Measurements from ENCODE around the gene ZNF143. TPM values are rescaled to one million over a fixed set of nuclear protein-coding genes. Genes with fewer than 3 reads are reported as not detected.

ZNF143 gene
- total RNA-seq, 2 donors from 2014 or later: 34.6 to 44.4 TPM

GRCh38 chr11:9570313-9571025, 109.7 kb downstream of the ZNF143 start:
- no peaks in the 10 kb centered on the region for H3K9me3 ChIP-seq (ENCODE audit: control insufficient read depth, low read length)
- no peak for DNase-seq
- no peak overlapping the region for H3K4me3 ChIP-seq (ENCODE audit: low read length)
- H3K27me3 ChIP-seq (ENCODE audit: control insufficient read depth, insufficient read depth, low read length, poor library complexity, severe bottlenecking): no peaks in the 10 kb centered on the region
- no peak overlapping the region for H3K4me3 Mint-ChIP-seq
- H3K4me1 Mint-ChIP-seq: peaks cover 49% of the 10 kb centered on the region
- H3K9me3 Mint-ChIP-seq: no peaks in the 10 kb centered on the region
- 87 to 93% methylated on average over 3 to 9 of the region's 9 CpGs for WGBS, 2 experiments (ENCODE audit: insufficient coverage in 1 of 2, insufficient read length in 1 of 2)
- no peak overlapping the region for H3K27ac Mint-ChIP-seq
- TF ChIP-seq CTCF (conservative IDR thresholded peaks at IDR 0.05): no peak
- no peak overlapping the region for H3K27ac ChIP-seq (ENCODE audit: low read depth, low read length)
- no peaks in the 10 kb centered on the region for H3K36me3 ChIP-seq (ENCODE audit: control insufficient read depth, insufficient read depth, low read length)
- H3K27me3 Mint-ChIP-seq (ENCODE audit: insufficient read depth): peaks cover 3% of the 10 kb centered on the region
- peaks cover 3% of the 10 kb centered on the region for H3K36me3 Mint-ChIP-seq (ENCODE audit: low read depth)
- H3K4me1 ChIP-seq (ENCODE audit: control insufficient read depth, insufficient read depth, low read length): peaks cover 11% of the 10 kb centered on the region
- H3K9ac ChIP-seq (ENCODE audit: extremely low read depth, low read length, poor library complexity, severe bottlenecking): no peak overlapping the region

- 92 to 95% methylated on average over 7 to 8 of the region's 8 CpGs for WGBS, 2 experiments (ENCODE audit: insufficient coverage in 1 of 2, insufficient read length in 1 of 2)
- peaks cover 47% of the 10 kb centered on the region for H3K4me1 Mint-ChIP-seq
- peaks cover 10% of the 10 kb centered on the region for H3K4me1 ChIP-seq (ENCODE audit: control insufficient read depth, insufficient read depth, low read length)
- TF ChIP-seq CTCF (conservative IDR thresholded peaks at IDR 0.05): no peak
- H3K27ac ChIP-seq (ENCODE audit: low read depth, low read length): no peak overlapping the region
- H3K27me3 ChIP-seq (ENCODE audit: control insufficient read depth, insufficient read depth, low read length, poor library complexity, severe bottlenecking): no peaks in the 10 kb centered on the region
- H3K36me3 ChIP-seq (ENCODE audit: control insufficient read depth, insufficient read depth, low read length): peaks cover 5% of the 10 kb centered on the region
- no peak overlapping the region for H3K4me3 Mint-ChIP-seq
- no peak for DNase-seq
- H3K9ac ChIP-seq (ENCODE audit: extremely low read depth, low read length, poor library complexity, severe bottlenecking): no peak overlapping the region
- H3K9me3 ChIP-seq (ENCODE audit: control insufficient read depth, low read length): no peaks in the 10 kb centered on the region
- H3K27ac Mint-ChIP-seq: no peak overlapping the region
- no peak overlapping the region for H3K4me3 ChIP-seq (ENCODE audit: low read length)
- peaks cover 3% of the 10 kb centered on the region for H3K27me3 Mint-ChIP-seq (ENCODE audit: insufficient read depth)
- H3K36me3 Mint-ChIP-seq (ENCODE audit: low read depth): peaks cover 8% of the 10 kb centered on the region
- no peaks in the 10 kb centered on the region for H3K9me3 Mint-ChIP-seq
Observed at GRCh38 chr11:9571071-9571762, 110.4 kb downstream of the ZNF143 start.

- Histone ChIP-seq H3K4me3 (ENCODE audit: low read length) (no peak overlapping the region), H3K27ac (ENCODE audit: low read depth, low read length) (no peak overlapping the region), H3K9ac (ENCODE audit: extremely low read depth, low read length, poor library complexity, severe bottlenecking) (no peak overlapping the region), H3K36me3 (ENCODE audit: control insufficient read depth, insufficient read depth, low read length) (peaks cover 10% of the 10 kb centered on the region), H3K9me3 (ENCODE audit: control insufficient read depth, low read length) (no peaks in the 10 kb centered on the region), H3K4me1 (ENCODE audit: control insufficient read depth, insufficient read depth, low read length) (peaks cover 8% of the 10 kb centered on the region), H3K27me3 (ENCODE audit: control insufficient read depth, insufficient read depth, low read length, poor library complexity, severe bottlenecking) (no peaks in the 10 kb centered on the region)
- no peaks in the 10 kb centered on the region for H3K9me3 Mint-ChIP-seq
- DNase-seq: no peak
- H3K27me3 Mint-ChIP-seq (ENCODE audit: insufficient read depth): peaks cover 3% of the 10 kb centered on the region
- no peak for TF ChIP-seq CTCF (conservative IDR thresholded peaks at IDR 0.05)
- H3K4me1 Mint-ChIP-seq: peaks cover 47% of the 10 kb centered on the region
- 92 to 95% methylated on average over 5 to 6 of the region's 6 CpGs for WGBS, 2 experiments (ENCODE audit: insufficient coverage in 1 of 2, insufficient read length in 1 of 2)
- H3K36me3 Mint-ChIP-seq (ENCODE audit: low read depth): peaks cover 13% of the 10 kb centered on the region
- no peak overlapping the region for H3K27ac Mint-ChIP-seq
- H3K4me3 Mint-ChIP-seq: peak overlapping the region; percentile 97
Observed at GRCh38 chr11:9571763-9572115, 110.9 kb downstream of the ZNF143 start.
